ENCODE measurements around the gene DNAJC25. TPM values are rescaled to one million over a fixed set of nuclear protein-coding genes. Genes with fewer than 3 reads are reported as not detected.

Gene DNAJC25
- total and polyA plus RNA-seq, 7 donors: 1.9 to 20.1 (median 5.6) TPM

- Histone ChIP-seq H3K4me3 (peak overlapping the region; percentile 85), H3K27ac (peak overlapping the region; percentile 74), H3K4me1 (peaks cover 3% of the 10 kb centered on the region), H3K27me3 (ENCODE audit: insufficient read depth in 3 of 3, low read length in 2 of 3) (no peaks in the 10 kb centered on the region), H3K36me3 (ENCODE audit: insufficient read depth in 1 of 2, low read depth in 1 of 2) (peaks cover 3 to 37% of the 10 kb centered on the region in 2 donors), H3K9me3 (no peaks in the 10 kb centered on the region)
- ATAC-seq (peak; percentile 43 to 79 (median 64)), DNase-seq (peak; percentile 72 to 87)
- intact Hi-C loops (cut with DNase I): loop anchor here in 1 of 2 donors (5.0 kb wide), 2 partner anchors 34 to 94 kb away; partner anchors contain the start of gene DNAJC25
- WGBS, 3 donors: 2 to 4% (median 2%) methylated on average over 41 of the region's 41 CpGs
- TF ChIP-seq, protein P1, sequence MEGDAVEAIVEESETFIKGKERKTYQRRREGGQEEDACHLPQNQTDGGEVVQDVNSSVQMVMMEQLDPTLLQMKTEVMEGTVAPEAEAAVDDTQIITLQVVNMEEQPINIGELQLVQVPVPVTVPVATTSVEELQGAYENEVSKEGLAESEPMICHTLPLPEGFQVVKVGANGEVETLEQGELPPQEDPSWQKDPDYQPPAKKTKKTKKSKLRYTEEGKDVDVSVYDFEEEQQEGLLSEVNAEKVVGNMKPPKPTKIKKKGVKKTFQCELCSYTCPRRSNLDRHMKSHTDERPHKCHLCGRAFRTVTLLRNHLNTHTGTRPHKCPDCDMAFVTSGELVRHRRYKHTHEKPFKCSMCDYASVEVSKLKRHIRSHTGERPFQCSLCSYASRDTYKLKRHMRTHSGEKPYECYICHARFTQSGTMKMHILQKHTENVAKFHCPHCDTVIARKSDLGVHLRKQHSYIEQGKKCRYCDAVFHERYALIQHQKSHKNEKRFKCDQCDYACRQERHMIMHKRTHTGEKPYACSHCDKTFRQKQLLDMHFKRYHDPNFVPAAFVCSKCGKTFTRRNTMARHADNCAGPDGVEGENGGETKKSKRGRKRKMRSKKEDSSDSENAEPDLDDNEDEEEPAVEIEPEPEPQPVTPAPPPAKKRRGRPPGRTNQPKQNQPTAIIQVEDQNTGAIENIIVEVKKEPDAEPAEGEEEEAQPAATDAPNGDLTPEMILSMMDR (IDR thresholded peaks at IDR 0.05): peak; percentile 66
Measured at GRCh38 chr9:111597852-111598732, 33.0 kb upstream of the DNAJC25 start.

DNA sequence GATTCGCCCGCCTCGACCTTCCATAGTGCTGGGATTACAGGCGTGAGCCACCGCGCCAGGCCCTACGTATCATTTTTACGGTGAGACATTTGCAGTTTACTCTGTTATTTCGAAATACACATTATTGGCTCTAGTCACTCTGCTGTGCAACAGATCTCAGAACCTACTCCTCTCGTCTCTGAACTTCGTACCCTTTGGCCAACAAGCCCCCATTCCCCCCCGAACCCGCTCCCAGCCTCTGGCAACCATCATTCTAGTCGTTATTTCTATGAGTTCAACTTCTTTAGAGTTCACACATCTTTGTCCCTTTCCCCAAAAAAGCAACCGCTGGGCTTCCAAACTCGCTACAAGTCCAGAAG, 32.4 kb upstream of the DNAJC25 start:
- Histone ChIP-seq H3K9me3 (no peaks in the 10 kb centered on the region), H3K36me3 (ENCODE audit: insufficient read depth in 1 of 2, low read depth in 1 of 2) (peaks cover under 1 to 31% of the 10 kb centered on the region in 2 donors), H3K4me3 (peak overlapping the region; percentile 85), H3K4me1 (peaks cover 3% of the 10 kb centered on the region), H3K27ac (peak overlapping the region; percentile 74), H3K27me3 (ENCODE audit: insufficient read depth in 3 of 3, low read length in 2 of 3) (no peaks in the 10 kb centered on the region)
- DNase-seq: peak; percentile 71 to 77
- intact Hi-C loops (cut with DNase I): loop anchor here in 1 of 2 donors (5.0 kb wide), 2 partner anchors 34 to 94 kb away; partner anchors contain the start of gene DNAJC25
- TF ChIP-seq, protein P1 (IDR thresholded peaks at IDR 0.05): no peak
- WGBS, 3 donors: 1 to 2% (median 1%) methylated on average over 16 of the region's 16 CpGs
- ATAC-seq: peak; percentile 45 to 81 (median 72)

DNA sequence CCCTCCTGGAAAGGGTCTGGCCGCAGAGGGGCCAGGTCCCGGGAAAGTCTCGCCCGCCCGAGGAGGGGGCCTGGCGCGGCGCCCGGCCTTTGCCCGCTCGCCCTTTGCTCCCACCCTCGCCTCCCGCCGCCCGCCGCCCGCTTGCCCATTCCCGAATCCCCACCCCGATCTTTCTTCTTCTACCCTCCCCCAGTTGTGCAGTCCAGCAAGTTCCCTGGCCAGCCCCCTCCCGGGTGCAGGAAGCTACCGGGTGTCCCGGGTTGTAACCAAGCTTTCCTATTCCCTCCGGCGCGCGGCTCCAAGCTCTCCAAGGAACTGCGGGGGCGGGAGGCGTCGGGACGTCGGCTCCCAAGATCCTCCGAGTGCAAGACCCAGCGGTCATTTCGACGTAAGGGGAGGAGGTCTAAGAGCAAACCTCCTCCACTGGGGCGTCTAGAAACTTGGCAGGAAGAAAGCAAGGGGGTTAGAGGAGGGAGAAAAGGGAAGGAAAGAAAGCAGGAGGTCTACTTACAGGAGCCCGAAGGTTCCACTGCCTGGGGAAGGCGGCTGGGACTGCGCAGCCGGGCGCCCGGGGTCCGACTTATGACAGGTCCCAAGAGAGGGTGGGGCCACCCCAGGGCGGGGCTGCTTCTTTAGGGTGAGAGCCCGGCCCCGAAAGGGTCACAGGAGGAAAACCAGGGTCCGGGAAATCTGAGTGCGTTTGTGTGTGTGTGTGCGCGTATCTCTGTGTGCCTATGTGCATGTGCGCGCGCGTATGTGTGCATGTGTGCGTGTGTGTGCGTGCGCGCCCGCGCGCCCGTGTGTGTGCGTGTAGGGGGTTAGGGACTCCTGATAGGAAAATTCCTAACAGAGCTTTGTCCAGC, 31.8 kb upstream of the DNAJC25 start, which contains the start of gene PTGR1:
TSS of gene PTGR1 (minus strand) at position 556 of the 863 bp plus-strand sequence. CDS start 2,225 bp downstream, outside the sequence.
- intact Hi-C loops (cut with DNase I): loop anchor here in 1 of 2 donors (5.0 kb wide), 2 partner anchors 33 to 93 kb away; partner anchors contain the start of gene DNAJC25
- ATAC-seq (peak; percentile 79 to 87 (median 85)), DNase-seq (peak; percentile 88 to 89)
- TF ChIP-seq, protein P1 (IDR thresholded peaks at IDR 0.05): no peak
- WGBS, 3 donors: 1 to 3% (median 1%) methylated on average over 54 to 64 of the region's 64 CpGs
- Histone ChIP-seq H3K27me3 (ENCODE audit: insufficient read depth in 3 of 3, low read length in 2 of 3) (no peaks in the 10 kb centered on the region), H3K9me3 (no peaks in the 10 kb centered on the region), H3K4me1 (peaks cover 3% of the 10 kb centered on the region), H3K36me3 (ENCODE audit: insufficient read depth in 1 of 2, low read depth in 1 of 2) (peaks cover 0 to 25% of the 10 kb centered on the region in 2 donors), H3K4me3 (peak within 1 kb of the TSS; percentile 85), H3K27ac (peak within 1 kb of the TSS; percentile 74)

DNA sequence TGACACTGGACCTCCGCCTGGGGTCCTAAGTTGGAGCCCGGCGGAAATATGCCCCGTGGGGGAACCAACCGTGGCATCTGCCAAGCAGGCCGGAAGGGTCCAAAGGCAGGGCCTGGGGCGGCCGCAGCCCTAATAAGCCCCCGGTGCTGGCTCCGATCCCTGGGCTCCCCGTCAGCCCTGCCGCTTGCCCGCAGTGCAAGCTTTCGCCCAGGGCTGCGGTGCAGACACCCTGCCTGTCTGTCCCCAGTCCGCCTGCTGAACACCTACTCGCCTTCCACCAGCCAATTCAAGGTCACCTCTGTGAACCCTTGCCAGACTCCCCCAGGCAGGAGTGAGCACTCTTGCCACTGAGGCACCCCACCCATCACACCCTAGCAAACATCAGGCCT, 31.2 kb upstream of the DNAJC25 start:
- no peak for DNase-seq
- peaks cover 3% of the 10 kb centered on the region for H3K4me1 ChIP-seq
- H3K36me3 ChIP-seq (ENCODE audit: insufficient read depth in 1 of 2, low read depth in 1 of 2): peaks cover 0 to 24% of the 10 kb centered on the region in 2 donors
- peak in 1 of 4 donors; percentile 16 for ATAC-seq
- 38 to 44% (median 42%) methylated on average over 15 to 17 of the region's 17 CpGs for WGBS, 3 donors
- no peaks in the 10 kb centered on the region for H3K27me3 ChIP-seq (ENCODE audit: insufficient read depth in 3 of 3, low read length in 2 of 3)
- intact Hi-C loops (cut with DNase I): loop anchor here in 1 of 2 donors (5.0 kb wide), 2 partner anchors 32 to 92 kb away; partner anchors contain the start of gene DNAJC25
- TF ChIP-seq, protein P1 (IDR thresholded peaks at IDR 0.05): no peak
- peak overlapping the region; percentile 85 for H3K4me3 ChIP-seq
- H3K9me3 ChIP-seq: no peaks in the 10 kb centered on the region
- H3K27ac ChIP-seq: no peak overlapping the region
